NCI-H446 treated with DMSO at 0.1 percent for 48 hours (cell line): Measurements from ENCODE around the gene PYROXD2.

Source experiments
- DNase-seq: peaks from one replicate; lab custom pipeline; 2025; lab: John Stamatoyannopoulos, UW

The PYROXD2 gene

DNA sequence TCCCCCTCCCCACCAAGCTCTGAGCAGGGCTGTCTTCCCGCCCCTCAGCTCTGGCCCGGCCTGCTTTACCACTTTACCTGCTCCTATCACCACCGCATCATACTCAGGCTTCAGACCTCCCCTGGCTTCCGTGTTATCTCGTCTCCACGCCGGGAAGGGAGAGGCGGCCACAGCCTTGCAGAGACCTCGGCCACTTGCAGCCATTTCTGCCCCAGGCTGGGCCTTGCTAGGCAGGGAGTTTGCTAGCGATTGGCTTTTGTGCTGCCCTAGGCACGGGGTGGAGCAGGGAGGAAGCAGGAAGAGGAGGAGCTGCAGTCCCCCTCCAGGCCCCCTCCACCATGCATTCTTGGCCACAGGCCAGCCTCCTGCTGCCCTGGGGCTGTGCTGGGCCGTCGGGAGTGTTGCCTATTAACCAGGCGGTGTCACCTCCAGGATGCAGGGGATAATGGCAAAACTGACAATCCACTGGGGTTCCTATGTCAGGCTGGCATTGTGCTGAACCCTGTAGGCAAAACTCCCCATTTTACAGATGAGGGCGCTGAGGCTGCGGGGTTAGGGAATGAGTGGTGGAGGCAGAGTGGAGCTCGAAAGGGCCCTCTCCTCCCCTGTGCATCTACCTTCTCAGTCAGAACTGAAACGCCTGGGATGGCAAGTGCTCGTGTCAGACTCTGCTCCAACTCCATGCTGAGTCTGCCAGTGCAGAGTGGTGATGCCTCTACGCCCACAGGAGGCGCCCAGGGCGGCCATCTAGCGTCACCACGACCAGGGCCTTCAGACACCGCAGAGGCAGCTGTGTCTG lies at the start of gene PYROXD2:
Gene PYROXD2 (minus strand): TSS at position 251 of the 799 bp plus-strand sequence. CDS start 47 bp downstream, at position 204.
- DNase-seq: peak; percentile 5

- DNase-seq: no peak
Observed at GRCh38 chr10:98463976-98464754, 49.2 kb upstream of the PYROXD2 start.

DNA sequence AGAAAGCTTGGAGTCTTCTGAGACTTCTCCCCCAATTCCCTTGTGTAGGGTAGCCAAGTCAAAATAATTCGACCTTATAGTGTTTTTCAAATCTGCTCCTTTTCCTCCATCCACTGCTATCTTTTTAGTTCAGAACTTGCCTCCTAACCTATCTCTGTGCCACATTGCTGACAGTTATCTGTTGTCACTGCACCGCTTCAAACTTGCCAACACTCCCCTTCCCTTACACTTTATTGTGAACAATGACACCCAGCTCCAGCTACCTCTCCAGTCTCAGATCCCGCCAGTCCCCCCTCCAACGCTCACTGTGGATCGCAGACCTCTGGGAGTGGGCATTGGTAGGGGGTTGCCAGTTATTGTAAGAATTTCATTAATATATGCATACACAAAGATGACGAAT lies 48.0 kb upstream of the PYROXD2 start:
- no peak for DNase-seq

GRCh38 chr10:98461500-98461842 lies 46.5 kb upstream of the PYROXD2 start:
- no peak for DNase-seq

- DNase-seq: no peak
Observed at GRCh38 chr10:98460837-98461499, 46.0 kb upstream of the PYROXD2 start.

- no peak for DNase-seq
Observed at GRCh38 chr10:98458809-98459784, 44.1 kb upstream of the PYROXD2 start.

GRCh38 chr10:98457721-98458120 lies 42.7 kb upstream of the PYROXD2 start:
- no peak for DNase-seq

DNA sequence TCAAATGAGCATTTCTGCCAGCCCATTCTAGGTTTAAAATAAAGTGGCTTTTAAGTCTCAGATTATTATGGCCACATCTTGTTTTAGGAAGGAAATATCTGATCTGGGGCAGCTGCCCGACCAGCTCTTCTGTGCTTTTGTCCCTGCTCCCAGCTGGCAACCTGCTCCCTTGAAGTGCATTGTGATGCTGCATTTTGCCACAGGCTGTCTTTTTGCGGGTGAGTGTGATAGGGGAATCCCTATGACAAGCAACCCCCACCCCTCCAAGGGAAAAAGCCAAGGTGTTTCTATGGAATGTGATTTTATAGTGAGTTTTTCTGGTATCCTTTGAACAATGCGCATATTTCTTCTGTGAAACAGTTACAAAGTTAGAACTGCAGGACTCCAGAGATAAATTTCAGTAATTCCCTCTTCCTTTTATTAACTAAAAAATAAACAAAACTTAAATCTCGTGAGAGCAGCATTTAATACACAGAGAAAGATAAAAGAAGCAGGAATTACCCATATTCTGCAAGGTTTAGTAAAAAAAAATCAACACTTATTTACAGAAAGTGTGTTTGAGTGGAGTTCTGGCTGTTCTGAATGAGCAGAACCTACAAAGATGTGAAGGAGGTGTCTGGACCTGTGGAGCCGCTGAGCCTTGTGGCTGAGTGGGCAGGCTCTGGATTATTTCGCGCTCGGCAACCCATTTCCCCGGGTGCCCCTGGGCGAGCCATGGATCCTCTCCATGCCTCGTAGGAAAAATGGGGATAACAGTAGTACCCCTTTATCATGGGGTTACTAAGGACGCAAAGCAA lies 41.9 kb upstream of the PYROXD2 start:
- DNase-seq: no peak

- DNase-seq: no peak
Observed at GRCh38 chr10:98456043-98456570, 41.1 kb upstream of the PYROXD2 start.

DNA sequence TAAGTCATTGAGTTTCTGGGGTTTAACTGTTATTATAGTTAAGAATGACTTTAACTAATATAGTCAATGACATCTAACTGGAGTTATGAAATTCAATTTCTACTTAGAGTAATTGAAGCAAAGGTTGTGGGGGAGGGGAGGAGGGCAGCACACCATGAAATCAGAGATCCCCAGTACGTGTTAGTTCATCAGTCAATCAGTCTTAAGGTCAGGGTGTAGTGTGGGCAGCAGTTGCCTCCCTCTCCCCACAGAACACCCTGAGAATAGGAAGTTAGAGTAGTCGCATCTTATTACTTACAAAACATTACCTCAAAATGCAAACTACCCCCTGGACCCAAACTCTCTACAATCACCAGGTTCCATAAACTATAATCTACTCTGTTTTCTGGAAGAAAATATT lies 38.7 kb upstream of the PYROXD2 start:
- no peak for DNase-seq

- no peak for DNase-seq
Observed at GRCh38 chr10:98450618-98451017, 35.6 kb upstream of the PYROXD2 start.

DNA sequence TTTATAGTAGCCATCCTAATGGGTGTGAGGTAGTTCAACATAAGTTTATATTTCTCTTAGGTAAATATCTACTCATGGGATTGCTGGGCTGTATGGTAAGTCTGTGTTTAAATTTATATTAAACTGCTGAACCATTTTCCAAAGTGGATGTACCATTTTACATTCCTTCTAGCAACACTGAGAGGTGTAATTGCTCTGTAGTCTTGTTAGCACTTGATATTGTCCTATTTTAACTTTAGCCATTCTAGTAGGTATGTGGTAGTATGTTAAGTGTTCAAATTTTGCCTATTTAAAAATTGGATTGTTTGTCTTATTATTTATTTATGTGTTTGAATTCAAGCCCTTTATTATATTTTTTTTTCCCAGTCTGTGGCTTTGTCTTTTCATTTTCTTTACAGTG lies 34.3 kb upstream of the PYROXD2 start:
- DNase-seq: no peak

DNA sequence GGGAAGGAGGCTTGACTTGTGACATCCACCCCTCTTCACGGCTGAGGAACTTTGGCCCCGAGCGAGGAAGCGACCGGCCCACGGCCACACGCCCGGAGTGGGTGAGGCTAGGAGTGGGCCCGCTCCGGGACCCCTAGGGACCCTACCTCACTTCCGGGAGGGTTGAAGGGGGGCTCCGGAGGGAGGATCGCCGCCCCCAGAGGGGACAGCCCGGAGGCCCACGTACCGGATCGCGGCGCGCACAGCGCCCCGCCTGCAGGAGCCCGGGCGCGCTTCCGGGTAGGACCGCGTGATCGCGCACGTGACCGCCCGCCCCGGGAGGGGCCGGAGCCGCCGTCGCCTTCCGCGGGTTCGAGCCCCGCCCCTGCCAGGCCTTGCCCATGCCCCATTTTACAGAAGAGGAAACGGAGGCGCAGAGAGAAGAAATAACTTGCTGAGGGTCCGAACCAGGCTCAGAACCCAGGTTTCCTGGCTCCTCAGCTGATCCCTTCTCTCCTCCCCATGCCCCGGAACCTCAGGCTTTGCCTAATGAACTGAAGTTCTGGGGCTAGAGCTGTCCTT lies 31.8 kb upstream of the PYROXD2 start, which contains the start of gene HPS1:
Gene HPS1 (minus strand): TSS at position 275 of the 561 bp plus-strand sequence. CDS start 3,695 bp downstream, outside the sequence.
- DNase-seq: peak; percentile 0

DNA sequence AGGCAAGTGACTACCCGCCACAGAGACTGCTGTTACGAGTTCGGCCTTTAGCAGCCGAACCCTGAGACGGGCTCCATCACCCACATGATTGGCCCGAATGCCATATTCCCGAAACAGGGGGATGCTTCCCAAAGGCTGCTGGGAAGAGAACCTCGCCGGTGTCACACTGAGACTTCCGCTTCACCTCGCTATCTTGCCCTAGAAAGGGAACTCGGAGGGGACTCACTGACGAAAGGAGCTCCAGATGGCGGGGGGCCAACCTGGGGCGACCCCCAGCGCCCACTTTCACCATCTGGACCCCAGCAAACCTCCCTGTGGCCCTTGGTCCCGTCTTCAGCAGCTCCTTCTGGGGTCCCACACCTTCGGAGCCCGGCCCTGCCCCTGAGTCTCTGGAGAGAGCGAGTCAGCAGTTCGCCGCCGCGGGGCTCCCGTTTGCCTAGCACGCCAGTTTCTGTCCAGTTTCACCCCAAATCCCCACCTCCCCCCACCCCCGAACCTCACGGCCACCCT lies 31.2 kb upstream of the PYROXD2 start:
- no peak for DNase-seq

- no peak for DNase-seq
Observed at GRCh38 chr10:98445200-98445812, 30.3 kb upstream of the PYROXD2 start.

DNA sequence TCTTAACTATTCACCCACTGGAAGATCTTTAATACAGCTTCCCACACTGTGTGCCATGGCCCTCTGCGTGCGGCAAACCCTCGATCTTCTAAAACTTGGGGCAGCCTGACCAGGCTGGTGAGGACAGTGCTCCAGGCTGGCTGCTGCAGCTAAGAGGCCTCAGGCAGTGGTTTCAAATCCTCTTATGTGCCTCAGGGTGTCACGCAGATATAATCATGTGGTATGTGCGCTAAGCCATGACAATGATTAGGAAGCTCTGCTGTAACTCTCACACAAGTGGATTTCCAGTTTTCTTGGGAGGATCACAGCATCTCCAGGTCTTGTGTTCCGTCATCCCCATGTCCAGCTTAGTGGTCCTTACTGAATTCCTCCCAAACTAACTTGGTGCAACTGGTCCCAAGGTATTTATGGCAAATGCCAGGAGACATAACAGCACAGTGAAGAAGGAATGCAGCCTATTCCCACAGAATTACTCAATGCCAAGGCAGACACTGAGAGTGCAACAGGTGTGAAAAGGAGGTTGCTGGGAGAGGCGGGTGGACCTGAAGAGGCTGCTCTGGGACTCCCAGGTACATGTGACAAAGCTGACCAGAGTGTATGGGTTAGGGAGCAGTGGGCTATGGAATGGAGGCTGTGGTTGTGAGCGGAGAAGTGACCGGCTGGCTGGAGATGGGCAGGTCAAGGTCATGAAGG lies 29.5 kb upstream of the PYROXD2 start:
- DNase-seq: no peak

GRCh38 chr10:98438715-98439114 lies 23.7 kb upstream of the PYROXD2 start:
- no peak for DNase-seq

- DNase-seq: no peak
Observed at GRCh38 chr10:98436704-98437103, 21.7 kb upstream of the PYROXD2 start.

DNA sequence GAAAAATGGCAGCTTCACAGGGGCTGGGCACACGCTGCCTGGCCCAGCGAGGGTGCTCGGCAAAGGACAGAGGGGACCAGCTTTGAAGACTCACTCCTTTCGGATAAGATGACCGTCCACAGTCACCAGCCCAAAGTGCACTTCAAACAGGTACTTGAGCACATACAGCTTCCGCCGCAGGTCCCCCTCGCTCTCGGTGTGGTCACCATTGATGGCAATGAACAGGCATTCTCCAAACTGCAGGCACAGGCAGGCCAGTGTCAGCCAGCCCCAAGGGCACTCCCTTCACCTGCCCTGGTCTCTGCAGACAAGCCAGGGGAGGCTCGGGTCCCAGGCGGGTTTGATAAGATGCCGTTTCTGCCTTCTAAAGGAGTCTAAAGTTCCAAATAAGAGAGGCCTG lies 20.2 kb upstream of the PYROXD2 start:
- DNase-seq: no peak
